GM21381 (cell line): Measurements from ENCODE around the gene CEP164.
"Not testable (repeated sequence)": the region's sequence is repeated elsewhere in the genome, so short reads cannot be mapped to it uniquely, and the experiment has no call there.

Experiments used
- ATAC-seq: cut with Tn5 transposase; IDR thresholded peaks from one replicate; pipeline ENCODE4 v1.9.1; 2021; ENCODE audit warnings: mild to moderate bottlenecking, moderate library complexity; ENCODE audit not compliant: unreplicated experiment

CEP164 gene

DNA sequence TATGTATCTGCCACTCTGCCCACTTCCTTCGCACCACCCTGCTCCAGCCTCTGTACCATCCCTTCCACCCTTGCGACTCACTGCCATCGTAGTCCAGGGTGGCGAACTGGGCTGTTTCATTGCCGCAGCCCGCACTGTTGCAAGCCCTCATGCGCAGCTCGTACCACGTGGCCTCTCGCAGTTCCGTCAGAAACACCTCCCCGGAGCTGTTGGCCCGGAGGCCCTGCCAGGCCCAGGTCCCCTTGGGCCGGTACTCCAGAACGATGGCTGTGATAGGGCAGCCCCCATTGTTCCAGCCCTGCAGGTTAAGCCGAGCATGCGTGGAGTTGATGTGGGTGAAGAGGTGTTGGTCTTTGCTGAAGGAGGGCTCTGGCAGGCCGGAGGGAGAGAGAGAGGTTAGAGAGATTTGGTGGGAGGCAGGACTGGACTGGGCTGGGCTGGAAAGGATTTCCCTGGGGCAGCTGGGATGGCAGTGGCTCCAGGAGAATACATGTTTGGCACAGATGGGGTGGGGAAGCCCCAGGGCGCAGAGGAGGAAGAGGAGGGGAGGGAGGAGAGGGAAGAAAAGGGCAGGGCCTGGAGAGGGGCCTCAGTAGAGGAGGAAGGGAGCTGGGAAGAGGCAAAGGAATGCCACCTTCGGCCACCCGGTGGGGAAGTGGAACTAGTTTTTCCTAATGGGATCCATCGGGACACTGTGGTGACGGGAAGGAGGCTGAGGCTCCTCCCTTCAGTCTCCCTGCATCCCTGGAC, 109.6 kb downstream of the CEP164 start:
- ATAC-seq: no peak

DNA sequence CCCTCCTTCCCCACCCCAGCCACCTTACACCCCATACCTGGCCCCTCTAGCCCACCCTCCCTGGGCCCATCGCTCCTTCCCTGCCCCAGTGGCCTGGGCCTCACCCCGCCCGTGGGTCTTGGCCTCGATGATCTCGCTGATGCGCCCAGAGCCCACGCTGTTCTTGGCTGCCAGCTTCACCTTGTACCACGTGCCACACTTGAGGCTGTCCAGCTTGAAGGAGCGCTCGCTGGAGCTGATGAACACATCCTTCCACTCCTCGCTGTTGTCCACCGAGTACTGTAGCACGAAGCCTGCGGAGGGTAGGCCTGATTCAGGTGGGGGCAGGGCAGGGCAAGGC, 110.1 kb downstream of the CEP164 start:
- no peak for ATAC-seq

DNA sequence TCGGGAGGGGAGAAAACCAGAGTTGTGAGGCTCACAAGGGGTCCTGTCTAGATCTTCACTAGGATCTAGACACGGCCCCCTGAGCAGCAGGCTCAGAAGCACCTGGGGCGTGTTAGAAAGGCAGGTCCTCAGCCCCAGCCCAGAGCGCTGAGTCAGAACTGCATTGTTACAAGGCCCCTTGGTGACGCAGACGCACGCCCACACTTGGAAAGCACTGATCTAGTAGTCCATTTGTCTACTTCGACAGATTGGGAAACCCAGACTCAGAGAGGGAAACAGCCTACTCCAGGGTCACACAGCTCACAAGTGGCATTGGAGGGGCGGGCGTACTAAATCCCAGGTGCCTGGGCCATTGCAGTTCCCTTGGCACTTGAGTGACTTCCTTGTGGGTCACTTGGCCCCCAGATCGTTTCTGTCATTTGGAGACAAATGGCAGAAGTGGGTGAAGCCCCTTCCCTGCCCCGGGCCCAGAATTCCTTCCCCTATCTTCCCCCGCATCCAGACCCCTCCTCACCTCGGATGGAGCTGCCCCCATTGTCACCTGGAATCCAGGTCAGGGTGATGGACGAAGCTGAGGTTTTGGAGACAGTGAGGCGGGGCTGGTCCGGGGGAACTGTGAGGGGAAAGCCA, 110.8 kb downstream of the CEP164 start:
- no peak for ATAC-seq

DNA sequence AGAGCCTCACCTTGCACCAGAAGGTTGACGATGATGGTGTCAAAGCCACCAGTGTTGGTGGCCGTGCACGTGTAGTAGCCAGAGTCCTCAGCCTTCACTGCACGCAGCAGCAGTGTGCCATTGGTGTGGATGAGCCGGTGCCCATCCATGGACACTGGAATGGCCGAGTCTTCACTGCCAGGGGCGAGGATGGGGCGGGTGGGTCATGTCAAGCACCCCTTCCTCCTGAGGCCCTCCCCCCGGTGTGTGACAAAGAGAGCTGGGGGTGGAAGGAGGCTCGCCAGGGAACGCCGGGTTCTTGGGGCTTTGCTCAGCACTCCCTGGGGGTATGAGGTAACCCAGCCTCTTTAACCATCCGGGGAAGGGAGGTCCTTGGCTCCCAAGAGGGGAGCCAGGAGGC, 111.6 kb downstream of the CEP164 start:
- no peak for ATAC-seq

DNA sequence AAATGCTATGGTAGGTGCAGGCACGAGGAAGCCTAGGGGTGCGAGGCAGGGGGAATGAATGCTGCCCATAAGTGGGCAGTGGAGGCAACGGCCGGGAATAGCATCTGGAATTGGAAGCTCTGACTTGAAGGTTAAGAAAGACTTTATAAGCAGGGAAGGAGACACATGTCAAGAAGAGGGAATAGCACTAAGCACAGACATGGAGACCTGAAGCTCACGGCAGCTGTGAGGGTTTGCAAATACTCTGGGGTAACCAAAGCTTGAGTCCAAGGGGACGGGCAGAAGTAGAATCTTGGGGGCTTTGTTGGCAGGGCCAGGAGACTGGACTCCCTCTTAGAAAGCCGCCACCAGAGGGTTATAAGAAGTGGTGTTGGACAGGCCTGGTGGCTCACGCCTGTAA, 112.6 kb downstream of the CEP164 start:
- ATAC-seq: no peak

DNA sequence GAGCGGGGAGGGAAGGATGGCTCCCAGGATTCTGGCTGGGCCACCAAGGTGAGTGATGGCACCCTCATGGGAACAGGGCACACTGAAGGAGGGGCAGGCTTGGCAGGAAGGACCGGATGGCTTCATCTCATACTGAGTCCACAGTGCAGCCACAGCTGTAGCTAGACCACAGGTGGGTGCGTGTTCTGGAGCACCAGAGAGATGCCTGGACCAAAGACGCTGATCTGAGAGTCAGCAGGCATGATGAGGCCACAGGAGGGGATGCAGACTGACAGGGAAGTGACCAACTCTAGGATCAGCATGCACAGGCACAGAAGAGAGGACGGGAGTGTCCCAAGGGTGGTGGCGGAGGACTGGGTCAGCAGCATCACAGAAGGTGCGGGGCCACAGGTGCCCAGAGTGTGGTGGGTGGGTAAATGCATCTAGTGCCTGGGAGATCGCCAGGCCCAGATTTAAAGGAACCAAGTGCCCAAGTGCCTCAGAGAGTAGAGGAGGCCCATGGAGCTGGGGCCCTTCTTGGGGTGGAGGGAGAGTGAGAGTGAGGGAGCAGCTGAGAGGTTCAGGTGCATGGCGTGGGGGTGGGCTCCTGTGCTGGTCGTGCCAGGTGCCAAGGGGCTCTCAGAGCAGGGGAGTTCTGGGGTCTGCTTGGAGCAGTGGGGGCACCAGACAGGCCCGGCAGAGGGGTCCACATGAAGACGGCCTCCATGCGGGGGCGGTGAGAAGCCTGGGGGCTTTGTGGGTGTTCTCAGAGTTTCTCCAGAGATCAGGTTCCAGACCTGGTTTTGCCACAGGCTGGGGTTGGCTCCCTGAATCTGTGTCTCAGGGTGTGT, 113.7 kb downstream of the CEP164 start:
- no peak for ATAC-seq

DNA sequence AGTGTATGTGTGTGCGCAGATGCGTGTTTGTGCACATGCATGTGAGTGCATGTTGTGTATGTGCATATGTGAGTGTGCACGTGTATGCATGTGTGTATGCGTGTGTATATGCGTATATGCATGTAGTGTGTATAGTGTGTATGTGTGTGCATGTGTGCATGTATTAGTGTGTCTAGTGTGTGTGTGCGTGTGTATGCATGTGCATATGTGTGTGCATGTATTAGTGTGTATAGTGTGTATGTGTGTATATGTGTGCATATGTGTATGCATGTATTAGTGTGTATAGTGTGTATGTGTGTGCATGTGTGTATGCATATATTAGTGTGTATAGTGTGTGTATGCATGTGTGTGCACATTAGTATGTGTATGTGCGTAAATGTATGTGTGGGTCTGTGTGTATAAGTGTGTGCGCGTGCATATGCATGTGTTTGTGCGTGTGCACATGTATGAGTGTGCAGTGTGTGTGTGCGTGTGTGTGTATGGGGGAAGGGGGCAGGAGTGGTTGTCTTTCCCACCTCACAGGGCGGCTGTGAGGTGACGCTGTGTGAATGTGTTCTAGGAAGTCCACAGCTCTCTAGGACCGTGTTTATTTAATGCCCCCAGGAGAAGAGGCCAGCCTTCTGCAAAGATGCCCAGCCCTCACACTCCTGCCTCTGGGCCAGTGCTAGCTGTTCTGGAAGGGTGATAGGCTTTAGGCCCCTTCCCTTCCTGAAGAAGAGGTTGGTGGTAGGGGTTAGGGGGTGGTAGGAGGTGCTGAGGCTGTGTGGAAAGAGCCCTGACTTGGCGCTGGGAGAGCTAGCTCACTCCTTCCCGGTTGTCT, 114.6 kb downstream of the CEP164 start:
- no peak for ATAC-seq

DNA sequence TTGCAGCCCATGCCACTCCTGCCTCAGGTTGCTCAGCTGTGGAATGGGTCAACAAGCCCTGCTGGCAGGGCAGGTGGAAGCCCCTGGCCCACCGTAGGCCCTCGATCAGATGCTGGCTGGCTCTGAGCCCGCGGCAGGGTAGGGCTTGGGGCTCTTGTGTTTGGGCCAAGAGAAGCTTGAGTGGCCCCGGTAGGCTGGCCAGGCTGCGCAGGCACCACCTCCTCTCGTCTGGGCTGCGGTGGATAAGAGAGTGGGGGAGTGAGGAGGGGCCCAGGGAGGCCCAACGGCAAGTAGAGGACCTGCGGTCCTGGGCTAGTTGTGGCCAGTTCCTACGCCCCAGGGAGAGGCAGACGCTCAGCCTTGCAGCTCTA, 115.2 kb downstream of the CEP164 start:
- no peak for ATAC-seq

DNA sequence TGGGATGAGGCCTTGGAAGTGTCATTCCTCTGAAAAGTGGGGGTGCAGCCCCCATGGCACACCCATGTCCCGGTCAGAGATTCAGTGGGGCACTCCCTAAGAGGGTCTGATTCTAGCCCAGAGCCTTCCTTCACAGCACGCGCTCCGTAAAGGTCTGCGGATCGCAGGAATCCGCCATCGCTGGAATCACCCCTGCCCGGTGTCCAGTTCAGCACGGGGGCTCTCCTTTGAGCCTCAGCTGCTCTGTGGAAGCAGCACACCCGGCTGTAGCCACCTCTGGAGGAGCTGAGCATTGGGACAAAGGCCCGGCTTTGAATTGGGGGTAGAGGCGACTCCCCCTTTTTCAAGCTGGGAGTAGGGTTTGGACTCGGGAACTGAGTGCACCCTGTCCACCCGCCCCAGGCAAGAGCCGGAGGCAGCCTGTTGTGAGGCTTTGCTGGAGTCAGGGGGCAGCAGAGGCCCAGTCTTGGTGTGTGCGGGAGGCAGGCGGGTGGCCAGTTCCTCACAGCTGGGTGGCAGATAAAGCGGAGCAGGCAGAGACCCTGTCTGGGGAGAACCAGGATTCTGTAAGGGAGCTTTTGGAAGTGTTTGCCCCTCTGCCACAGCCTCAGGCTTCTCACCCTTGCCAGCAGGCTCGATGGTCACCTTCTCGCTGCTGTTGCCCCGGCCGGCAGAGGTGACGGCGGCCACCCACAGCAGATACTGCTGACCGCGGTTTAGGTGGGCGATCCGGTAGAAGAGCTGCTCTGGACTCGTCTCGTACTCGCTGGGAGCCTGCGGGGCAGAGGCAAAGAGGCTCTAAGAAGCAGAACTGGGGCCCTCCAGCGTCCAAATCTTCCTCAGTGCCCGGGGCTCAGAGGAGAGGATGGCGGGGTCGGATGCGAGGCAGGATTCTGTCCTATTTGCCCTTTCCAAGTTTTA, 115.9 kb downstream of the CEP164 start:
- no peak for ATAC-seq

DNA sequence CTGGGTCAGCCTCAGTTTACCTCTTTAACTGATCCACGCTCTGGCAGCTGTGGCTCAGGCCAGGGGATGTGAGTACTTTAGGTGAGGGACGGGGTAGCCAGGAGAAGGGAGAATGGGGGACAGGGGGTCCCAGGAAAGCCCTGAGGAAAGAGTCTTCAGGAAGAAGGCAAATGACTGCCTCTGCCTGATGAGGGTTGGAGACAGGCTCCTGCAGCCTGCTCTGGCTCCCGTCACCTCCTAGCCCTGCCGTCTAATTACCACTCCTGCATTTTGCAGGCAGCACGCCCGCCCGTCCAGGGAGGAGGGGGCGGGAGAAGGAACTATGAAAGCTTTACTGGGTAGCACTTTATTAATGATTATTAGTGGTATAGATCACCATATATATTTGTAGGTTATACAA, 116.6 kb downstream of the CEP164 start:
- no peak for ATAC-seq

DNA sequence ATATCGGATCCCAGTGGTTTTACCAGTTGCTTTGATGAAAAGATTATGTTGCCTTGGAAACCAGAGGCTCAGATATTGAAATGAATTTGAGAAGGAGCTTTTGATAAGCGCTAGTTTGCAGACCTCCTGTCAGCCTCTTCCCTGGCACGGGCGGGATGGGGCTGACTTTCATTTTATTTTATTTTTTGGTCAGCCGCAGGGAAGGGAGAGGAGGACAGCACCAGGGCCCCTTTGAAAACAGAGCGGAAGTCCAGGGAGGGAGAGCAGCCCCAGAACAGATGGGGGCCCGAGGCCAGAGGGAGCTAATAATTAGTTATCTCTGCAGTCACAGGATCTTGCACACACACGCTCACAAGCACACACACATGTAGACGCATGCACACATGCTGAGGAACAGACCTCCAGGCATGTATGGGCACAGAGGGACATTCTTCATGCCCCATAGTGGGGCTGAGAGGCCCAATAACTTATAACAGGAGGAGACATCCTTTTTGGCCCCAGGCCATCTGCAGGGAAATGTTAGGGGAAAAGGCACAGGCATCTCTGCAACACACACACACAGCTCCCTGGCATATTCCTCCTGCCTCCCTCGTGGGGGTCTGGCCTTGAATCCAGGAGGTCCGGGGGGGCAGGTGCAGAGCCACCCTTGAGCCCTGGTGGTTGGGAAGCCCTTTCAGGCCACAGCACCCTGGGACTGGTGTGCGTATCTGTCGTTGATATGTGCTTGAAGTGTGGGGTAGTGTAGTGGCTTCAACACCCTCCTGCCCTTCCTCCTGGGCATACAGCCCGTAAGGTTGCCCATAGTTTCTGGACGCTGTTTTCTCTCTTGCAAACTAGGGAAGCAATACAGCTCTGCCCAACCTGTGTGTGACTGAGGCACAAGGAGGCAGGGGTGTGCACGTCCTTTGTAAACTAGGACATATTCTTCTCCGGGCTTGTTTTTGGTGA, 117.3 kb downstream of the CEP164 start:
- no peak for ATAC-seq

DNA sequence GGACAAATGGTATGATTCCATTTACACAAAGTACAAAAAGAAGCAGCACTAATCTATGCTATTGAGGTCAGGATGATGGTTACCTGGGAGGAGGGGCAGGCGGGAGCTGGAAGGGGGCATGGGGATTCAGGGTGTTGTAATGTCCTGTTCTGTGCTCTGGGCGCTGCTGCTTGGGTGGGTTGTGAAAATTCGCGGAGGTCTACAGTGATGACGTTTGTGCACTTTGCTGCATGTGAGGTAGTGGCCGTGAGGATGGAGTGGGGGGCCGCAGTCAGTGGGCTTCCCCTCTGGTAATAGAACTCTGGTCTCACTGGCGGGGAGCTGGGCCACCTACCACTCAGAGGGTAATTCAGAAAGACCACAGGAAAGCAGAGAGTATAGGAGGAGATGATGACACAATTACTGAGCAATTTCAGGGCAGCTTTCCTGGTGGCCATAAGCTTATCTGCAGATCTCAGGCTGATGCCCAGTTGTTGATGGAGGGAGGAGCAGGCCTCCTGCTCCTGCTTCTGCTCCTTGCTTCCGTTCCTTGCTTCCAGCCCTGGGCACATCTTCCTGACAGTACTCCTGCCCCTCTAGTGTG, 121.5 kb downstream of the CEP164 start:
- no peak for ATAC-seq

DNA sequence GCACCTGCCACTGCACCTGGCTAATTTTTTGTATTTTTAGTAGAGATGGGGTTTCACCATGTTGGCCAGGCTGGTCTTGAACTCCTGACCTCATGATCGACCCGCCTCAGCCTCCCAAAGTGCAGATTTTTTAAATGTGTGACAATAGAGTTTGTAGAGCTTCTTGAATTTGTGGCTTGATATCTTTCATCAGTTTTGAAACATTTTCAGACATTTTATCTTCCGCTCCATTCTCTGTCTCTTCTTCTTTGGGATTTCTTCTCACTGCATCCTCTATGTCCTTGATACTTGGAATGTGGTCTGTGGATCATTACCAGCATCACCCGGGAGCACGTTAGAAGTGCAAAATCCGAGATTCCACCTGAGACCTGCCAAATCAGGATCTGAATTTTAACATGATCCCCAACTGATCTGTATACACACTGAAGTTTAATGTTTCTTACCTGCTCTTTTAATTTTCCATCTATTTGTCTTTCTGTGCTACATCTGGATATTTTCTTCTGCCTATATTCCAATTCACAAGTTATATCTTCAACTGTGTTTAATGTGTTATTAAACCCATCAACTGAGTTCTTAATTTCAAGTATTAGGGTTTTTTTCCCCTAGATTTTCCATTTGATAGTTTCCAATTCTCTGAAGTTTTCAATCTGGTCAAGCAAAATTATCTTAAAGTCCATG, 126.4 kb downstream of the CEP164 start:
- no peak for ATAC-seq

DNA sequence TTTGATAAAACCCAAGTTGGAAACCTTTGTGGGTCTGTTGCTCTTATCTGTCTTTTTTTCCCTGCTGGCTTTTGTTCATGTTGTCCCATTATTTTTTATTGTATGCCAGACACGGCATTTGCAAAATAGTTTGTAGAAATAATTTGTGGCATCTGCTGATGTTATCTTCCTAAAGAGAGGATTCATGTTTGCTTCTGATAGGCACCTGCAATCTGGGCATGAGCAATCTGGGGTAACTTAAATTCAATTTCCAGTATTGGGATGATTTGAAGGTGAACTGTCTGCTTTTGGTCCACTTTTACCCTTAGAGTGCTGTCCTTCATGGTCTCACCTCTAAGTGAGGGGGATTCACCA, 126.9 kb downstream of the CEP164 start:
- no peak for ATAC-seq

DNA sequence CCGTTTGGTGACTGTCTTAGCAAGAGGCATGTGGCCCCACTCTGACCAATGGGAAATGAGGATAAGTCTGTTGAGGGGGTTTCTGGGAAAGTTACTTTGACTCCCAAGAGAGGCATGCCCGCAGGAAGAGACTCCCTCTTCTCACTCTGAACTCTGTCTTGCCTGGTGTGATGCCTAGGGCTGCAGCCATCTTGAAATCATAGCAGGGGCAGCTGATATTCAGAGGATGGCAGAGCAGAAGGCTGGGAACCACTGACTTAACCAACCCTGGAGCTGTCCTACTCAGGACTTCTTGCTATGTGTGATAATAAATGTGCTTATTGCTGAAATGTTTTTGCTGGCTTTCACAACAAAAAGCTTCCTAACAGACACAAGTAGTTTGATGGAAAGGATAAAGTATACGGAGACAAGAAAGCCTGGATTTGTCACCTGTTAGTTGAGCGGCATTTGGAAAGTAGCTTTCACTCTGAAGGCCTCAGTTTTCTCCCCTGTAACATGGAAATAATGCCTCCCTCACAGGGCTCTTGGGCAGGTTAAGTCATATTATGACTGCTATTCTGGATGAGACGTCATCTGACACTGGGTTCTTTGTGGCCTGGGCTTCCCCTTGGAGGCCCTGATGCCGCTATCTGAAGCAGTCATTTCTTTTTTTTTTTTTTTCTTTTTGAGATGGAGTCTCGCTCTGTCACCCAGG, 128.5 kb downstream of the CEP164 start:
- ATAC-seq: peak; percentile 63

DNA sequence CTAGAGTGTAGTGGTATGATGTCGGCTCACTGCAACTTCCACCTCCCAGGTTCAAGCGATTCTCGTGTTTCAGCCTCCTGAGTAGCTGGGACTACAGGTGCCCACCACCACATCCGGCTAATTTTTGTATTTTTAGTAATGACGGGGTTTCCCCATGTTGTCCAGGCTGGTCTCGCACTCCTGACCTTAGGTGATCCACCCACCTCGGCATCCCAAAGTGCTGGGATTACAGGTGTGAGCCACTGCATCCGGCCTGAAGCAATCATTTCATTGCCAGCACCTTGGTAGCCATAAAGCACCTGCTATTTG, 129.0 kb downstream of the CEP164 start:
- not testable (repeated sequence) for ATAC-seq

DNA sequence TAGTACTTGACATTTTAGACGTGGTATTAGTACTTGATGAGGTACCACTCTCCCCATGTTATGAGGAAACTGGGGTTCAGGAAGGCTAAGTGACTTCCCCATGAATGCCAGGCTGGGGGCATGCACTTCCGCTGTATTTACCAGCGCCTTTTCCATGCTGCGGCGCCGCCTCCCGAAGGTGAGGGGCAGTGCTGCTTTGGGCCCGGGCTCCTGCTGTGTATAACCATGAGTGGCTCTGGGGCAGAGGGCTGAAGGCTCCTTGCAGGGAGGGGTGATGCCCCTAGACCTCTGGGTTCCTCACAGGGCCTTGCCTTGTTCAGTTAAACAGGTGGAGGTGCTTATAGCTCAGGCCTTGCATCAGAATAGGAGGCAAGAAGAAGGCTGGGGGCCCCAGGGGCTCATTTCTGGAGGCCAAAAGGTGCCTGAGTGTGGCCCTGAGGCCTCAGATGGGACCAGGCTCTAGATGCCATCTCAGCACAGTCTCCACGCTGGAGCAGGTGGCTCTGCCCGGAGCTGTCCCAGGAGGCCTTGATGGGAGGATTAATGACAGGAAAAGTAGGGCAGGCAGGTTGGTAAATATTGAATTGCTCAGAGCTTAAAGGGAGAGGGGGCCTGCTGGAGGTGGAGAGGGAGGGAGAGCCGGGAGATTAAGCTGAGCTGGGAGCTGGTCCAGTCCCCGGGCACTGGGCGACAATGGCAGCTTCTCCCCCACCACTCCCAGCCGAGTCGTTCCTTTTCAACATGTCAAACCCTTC, 129.6 kb downstream of the CEP164 start:
- ATAC-seq: no peak
